H1 (cell line): ENCODE measurements around the gene AKR1B15. TPM values are rescaled to one million over a fixed set of nuclear protein-coding genes. Genes with fewer than 3 reads are reported as not detected.

Experiments
- RBBP5 ChIP-seq: IDR thresholded peaks from 2 replicates; pipeline ENCODE4 v1.7.1; 2012; ENCODE audit warnings: low read depth, mild to moderate bottlenecking, inconsistent platforms, low read length, moderate library complexity, borderline replicate concordance
- RNF2 ChIP-seq: fragments of 200-900, 300-1000 bp; sonication (generic); IDR thresholded peaks from 2 replicates; pipeline ENCODE4 v1.7.1; 2016; ENCODE audit warnings: borderline replicate concordance, low read depth, mild to moderate bottlenecking, antibody characterized with exemption, low read length; ENCODE audit not compliant: poor library complexity, severe bottlenecking; ENCODE audit errors: missing control alignments
- SAP30 ChIP-seq: fragments of 300-600 bp; sonication (generic); IDR thresholded peaks from 2 replicates; pipeline ENCODE4 v1.7.1; 2012; ENCODE audit warnings: low read length, moderate library complexity, mild to moderate bottlenecking, inconsistent platforms; ENCODE audit not compliant: insufficient read depth, insufficient replicate concordance
- SIX5 ChIP-seq: IDR thresholded peaks from 2 replicates; pipeline ENCODE4 v1.6.1; 2011; ENCODE audit warnings: mild to moderate bottlenecking, low read depth, low read length
- YY1 ChIP-seq: IDR thresholded peaks from 2 replicates; pipeline ENCODE4 v1.6.1; 2011; ENCODE audit warnings: low read depth, mild to moderate bottlenecking, low read length
- polyA plus RNA-seq, 7 experiments: library from polyadenylated mRNA; depleted of rRNA in 3 of 7; stranded (reverse) in 5 of 7; unstranded in 2 of 7; fragments of >200 nt in 5 of 7; fragments of 200-250 nt in 2 of 7; gene quantifications; 1 replicate in 5 of 7; 2 replicates in 1 of 7; 4 replicates in 1 of 7; pipeline versions ENCODE4 v1.2.1 to v1.2.3, GENCODE V29; 2011 to 2013; ENCODE audit warnings: missing spikeins in 2 of 7, mixed read lengths in 2 of 7
- total RNA-seq: library from RNA; stranded (reverse); fragmentation: NEBNext Ultra II Directional; extraction: Animal tissue kit (Norgen Biotek cat#: 25700); gene quantifications from 2 replicates; pipeline ENCODE4 v1.2.1, GENCODE V29; 2021
- TF ChIP-seq, protein P1 (sequence below): fragments of 300-600 bp; sonication (generic); IDR thresholded peaks from 2 replicates; pipeline ENCODE4 v1.7.1; 2012; ENCODE audit warnings: low read length, moderate library complexity, mild to moderate bottlenecking, inconsistent platforms; ENCODE audit not compliant: insufficient replicate concordance

The AKR1B15 gene
- total and polyA plus RNA-seq, 2 of the 8 experiments (the other 6 are each of a cell fraction or from before 2014, with no cell fraction given) = 0.15 to 0.47 TPM

DNA sequence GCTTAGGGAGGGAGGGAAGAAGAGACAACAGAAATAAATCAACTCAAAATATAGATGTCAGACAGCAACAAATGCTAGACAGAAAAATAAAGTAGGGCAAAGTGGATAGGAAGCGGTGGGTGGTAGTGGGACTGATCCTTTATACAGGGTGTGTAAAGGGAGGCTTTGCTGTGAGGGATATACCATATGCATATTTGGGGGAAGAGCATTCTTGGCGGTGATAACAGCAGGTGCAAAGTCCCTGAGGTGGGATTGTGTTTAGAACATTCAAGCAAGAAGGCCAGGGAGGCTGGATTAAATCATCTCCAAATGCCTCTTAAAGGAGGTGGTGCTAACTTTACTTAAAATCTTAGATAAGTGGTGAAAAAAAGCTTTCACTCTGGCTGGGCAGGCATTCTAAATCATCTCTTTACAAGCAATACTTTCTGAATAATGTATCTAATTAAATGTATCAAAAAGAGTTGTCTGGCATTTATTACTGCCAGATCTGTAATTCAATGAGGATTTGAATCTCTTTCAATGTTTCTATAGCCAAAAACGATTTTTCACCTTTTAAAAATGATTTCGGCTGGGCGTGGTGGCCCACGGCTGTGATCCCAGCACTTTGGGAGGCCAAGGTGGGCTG is 9.4 kb upstream of the AKR1B15 start (continued):
- TF ChIP-seq, protein P1, sequence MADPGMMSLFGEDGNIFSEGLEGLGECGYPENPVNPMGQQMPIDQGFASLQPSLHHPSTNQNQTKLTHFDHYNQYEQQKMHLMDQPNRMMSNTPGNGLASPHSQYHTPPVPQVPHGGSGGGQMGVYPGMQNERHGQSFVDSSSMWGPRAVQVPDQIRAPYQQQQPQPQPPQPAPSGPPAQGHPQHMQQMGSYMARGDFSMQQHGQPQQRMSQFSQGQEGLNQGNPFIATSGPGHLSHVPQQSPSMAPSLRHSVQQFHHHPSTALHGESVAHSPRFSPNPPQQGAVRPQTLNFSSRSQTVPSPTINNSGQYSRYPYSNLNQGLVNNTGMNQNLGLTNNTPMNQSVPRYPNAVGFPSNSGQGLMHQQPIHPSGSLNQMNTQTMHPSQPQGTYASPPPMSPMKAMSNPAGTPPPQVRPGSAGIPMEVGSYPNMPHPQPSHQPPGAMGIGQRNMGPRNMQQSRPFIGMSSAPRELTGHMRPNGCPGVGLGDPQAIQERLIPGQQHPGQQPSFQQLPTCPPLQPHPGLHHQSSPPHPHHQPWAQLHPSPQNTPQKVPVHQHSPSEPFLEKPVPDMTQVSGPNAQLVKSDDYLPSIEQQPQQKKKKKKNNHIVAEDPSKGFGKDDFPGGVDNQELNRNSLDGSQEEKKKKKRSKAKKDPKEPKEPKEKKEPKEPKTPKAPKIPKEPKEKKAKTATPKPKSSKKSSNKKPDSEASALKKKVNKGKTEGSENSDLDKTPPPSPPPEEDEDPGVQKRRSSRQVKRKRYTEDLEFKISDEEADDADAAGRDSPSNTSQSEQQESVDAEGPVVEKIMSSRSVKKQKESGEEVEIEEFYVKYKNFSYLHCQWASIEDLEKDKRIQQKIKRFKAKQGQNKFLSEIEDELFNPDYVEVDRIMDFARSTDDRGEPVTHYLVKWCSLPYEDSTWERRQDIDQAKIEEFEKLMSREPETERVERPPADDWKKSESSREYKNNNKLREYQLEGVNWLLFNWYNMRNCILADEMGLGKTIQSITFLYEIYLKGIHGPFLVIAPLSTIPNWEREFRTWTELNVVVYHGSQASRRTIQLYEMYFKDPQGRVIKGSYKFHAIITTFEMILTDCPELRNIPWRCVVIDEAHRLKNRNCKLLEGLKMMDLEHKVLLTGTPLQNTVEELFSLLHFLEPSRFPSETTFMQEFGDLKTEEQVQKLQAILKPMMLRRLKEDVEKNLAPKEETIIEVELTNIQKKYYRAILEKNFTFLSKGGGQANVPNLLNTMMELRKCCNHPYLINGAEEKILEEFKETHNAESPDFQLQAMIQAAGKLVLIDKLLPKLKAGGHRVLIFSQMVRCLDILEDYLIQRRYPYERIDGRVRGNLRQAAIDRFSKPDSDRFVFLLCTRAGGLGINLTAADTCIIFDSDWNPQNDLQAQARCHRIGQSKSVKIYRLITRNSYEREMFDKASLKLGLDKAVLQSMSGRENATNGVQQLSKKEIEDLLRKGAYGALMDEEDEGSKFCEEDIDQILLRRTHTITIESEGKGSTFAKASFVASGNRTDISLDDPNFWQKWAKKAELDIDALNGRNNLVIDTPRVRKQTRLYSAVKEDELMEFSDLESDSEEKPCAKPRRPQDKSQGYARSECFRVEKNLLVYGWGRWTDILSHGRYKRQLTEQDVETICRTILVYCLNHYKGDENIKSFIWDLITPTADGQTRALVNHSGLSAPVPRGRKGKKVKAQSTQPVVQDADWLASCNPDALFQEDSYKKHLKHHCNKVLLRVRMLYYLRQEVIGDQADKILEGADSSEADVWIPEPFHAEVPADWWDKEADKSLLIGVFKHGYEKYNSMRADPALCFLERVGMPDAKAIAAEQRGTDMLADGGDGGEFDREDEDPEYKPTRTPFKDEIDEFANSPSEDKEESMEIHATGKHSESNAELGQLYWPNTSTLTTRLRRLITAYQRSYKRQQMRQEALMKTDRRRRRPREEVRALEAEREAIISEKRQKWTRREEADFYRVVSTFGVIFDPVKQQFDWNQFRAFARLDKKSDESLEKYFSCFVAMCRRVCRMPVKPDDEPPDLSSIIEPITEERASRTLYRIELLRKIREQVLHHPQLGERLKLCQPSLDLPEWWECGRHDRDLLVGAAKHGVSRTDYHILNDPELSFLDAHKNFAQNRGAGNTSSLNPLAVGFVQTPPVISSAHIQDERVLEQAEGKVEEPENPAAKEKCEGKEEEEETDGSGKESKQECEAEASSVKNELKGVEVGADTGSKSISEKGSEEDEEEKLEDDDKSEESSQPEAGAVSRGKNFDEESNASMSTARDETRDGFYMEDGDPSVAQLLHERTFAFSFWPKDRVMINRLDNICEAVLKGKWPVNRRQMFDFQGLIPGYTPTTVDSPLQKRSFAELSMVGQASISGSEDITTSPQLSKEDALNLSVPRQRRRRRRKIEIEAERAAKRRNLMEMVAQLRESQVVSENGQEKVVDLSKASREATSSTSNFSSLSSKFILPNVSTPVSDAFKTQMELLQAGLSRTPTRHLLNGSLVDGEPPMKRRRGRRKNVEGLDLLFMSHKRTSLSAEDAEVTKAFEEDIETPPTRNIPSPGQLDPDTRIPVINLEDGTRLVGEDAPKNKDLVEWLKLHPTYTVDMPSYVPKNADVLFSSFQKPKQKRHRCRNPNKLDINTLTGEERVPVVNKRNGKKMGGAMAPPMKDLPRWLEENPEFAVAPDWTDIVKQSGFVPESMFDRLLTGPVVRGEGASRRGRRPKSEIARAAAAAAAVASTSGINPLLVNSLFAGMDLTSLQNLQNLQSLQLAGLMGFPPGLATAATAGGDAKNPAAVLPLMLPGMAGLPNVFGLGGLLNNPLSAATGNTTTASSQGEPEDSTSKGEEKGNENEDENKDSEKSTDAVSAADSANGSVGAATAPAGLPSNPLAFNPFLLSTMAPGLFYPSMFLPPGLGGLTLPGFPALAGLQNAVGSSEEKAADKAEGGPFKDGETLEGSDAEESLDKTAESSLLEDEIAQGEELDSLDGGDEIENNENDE = no peak
- TF ChIP-seq RBBP5 (no peak), SIX5 (no peak), YY1 (no peak), SAP30 (no peak), RNF2 (no peak)
